SK-N-SH treated with all-trans-retinoic acid at 6 μM for 48 hours (cell line): ENCODE results near the gene FRK.

Source experiments
- ARNTL ChIP-seq: fragments of 450-650 bp; formaldehyde crosslinking; IDR thresholded peaks from 2 replicates; pipeline ENCODE4 v1.5.0; 2020; ENCODE audit warnings: low read depth, mild to moderate bottlenecking, moderate library complexity, borderline replicate concordance
- ZNF565 ChIP-seq: fragments of 450-650 bp; formaldehyde crosslinking; conservative IDR thresholded peaks from 2 replicates; pipeline ENCODE4 v1.5.0; 2020; ENCODE audit warnings: low read depth, mild to moderate bottlenecking, moderate library complexity
- TF ChIP-seq, protein P1 (sequence below): fragments of 250-450 bp; sonication (Bioruptor Pico); IDR thresholded peaks from 2 replicates; pipeline ENCODE4 v1.8.0; 2020; ENCODE audit warnings: mild to moderate bottlenecking, moderate library complexity, borderline replicate concordance
- TF ChIP-seq, protein P2 (sequence below): fragments of 250-450 bp; sonication (Bioruptor Pico); IDR thresholded peaks from 2 replicates; pipeline ENCODE4 v1.8.0; 2021; ENCODE audit warnings: low read depth, mild to moderate bottlenecking, moderate library complexity, borderline replicate concordance

DNA sequence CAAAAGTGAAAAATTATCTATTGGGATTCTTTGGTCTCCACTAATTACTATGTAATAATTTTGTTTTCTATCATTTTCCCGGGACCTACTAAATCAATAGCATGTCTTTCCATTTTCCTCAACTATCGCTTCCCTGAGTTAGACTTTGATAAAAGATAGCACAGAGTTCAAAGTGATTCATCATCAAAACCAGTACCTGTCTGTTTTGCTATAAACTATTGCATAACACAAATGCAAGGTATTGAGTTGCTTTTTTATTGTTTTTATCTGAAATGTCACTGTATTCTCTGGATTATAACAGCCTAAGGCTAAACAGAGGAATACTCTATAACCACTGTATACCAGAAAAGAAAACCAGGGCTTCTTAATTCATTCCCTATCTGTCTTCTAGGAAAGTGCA is 19.7 kb downstream of the FRK start:
- TF ChIP-seq ZNF565 (CRISPR knock-in tag) (no peak), ARNTL (CRISPR knock-in tag) (no peak)
- TF ChIP-seq, protein P1, sequence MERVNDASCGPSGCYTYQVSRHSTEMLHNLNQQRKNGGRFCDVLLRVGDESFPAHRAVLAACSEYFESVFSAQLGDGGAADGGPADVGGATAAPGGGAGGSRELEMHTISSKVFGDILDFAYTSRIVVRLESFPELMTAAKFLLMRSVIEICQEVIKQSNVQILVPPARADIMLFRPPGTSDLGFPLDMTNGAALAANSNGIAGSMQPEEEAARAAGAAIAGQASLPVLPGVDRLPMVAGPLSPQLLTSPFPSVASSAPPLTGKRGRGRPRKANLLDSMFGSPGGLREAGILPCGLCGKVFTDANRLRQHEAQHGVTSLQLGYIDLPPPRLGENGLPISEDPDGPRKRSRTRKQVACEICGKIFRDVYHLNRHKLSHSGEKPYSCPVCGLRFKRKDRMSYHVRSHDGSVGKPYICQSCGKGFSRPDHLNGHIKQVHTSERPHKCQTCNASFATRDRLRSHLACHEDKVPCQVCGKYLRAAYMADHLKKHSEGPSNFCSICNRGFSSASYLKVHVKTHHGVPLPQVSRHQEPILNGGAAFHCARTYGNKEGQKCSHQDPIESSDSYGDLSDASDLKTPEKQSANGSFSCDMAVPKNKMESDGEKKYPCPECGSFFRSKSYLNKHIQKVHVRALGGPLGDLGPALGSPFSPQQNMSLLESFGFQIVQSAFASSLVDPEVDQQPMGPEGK (CRISPR knock-in tag), result no peak
- TF ChIP-seq, protein P2, sequence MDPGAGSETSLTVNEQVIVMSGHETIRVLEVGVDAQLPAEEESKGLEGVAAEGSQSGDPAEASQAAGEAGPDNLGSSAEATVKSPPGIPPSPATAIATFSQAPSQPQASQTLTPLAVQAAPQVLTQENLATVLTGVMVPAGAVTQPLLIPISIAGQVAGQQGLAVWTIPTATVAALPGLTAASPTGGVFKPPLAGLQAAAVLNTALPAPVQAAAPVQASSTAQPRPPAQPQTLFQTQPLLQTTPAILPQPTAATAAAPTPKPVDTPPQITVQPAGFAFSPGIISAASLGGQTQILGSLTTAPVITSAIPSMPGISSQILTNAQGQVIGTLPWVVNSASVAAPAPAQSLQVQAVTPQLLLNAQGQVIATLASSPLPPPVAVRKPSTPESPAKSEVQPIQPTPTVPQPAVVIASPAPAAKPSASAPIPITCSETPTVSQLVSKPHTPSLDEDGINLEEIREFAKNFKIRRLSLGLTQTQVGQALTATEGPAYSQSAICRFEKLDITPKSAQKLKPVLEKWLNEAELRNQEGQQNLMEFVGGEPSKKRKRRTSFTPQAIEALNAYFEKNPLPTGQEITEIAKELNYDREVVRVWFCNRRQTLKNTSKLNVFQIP (CRISPR knock-in tag), result no peak
